Neutrophil (primary cell): ENCODE measurements around the gene KCNQ1.

Experiments used
- H3K27ac ChIP-seq: fragments of 200-600 bp; sonication (generic); 2 replicates; pipeline ENCODE4 v1.5.1; 2016; ENCODE audit warnings: mild to moderate bottlenecking, moderate library complexity
- H3K27me3 ChIP-seq: fragments of 200-600 bp; sonication (generic); 2 replicates; pipeline ENCODE4 v1.6.0; 2016; ENCODE audit warnings: mild to moderate bottlenecking
- H3K36me3 ChIP-seq: fragments of 200-600 bp; sonication (generic); 2 replicates; pipeline ENCODE4 v1.5.1; 2017
- H3K4me1 ChIP-seq, 2 experiments: fragments of 200-600 bp in 1 of 2; sonication (generic) in 1 of 2; 1 replicate in 1 of 2; 2 replicates in 1 of 2; pipeline versions ENCODE4 v1.5.1 to v1.6.1; 2013 to 2016; ENCODE audit warnings: low read depth in 1 of 2, low read length in 1 of 2, mild to moderate bottlenecking in 1 of 2, moderate library complexity in 1 of 2; ENCODE audit not compliant: control insufficient read depth in 1 of 2, insufficient read depth in 1 of 2
- H3K4me3 ChIP-seq, 2 experiments: fragments of 200-600 bp in 1 of 2; sonication (generic) in 1 of 2; 1 replicate in 1 of 2; 2 replicates in 1 of 2; pipeline ENCODE4 v1.5.1; 2013 to 2016; ENCODE audit warnings: low read depth in 1 of 2, low read length in 1 of 2, mild to moderate bottlenecking in 1 of 2, moderate library complexity in 1 of 2
- H3K9me3 ChIP-seq: fragments of 200-600 bp; sonication (generic); 2 replicates; pipeline ENCODE4 v1.5.1; 2016
- CTCF ChIP-seq: fragments of 200-600 bp; sonication (generic); IDR thresholded peaks from 2 replicates; pipeline ENCODE4 v1.5.1; 2016; ENCODE audit warnings: antibody characterized with exemption

KCNQ1 gene

GRCh38 chr11:2701230-2701629, 256.4 kb downstream of the KCNQ1 start:
- H3K27ac ChIP-seq: no peak overlapping the region
- H3K27me3 ChIP-seq: no peaks in the 10 kb centered on the region
- peaks cover 23 to 29% of the 10 kb centered on the region in 2 experiments for H3K4me1 ChIP-seq
- H3K4me3 ChIP-seq: peak overlapping the region in 1 of 2 experiments; percentile 62
- no peaks in the 10 kb centered on the region for H3K36me3 ChIP-seq
- no peak for TF ChIP-seq CTCF
- H3K9me3 ChIP-seq: no peaks in the 10 kb centered on the region

DNA sequence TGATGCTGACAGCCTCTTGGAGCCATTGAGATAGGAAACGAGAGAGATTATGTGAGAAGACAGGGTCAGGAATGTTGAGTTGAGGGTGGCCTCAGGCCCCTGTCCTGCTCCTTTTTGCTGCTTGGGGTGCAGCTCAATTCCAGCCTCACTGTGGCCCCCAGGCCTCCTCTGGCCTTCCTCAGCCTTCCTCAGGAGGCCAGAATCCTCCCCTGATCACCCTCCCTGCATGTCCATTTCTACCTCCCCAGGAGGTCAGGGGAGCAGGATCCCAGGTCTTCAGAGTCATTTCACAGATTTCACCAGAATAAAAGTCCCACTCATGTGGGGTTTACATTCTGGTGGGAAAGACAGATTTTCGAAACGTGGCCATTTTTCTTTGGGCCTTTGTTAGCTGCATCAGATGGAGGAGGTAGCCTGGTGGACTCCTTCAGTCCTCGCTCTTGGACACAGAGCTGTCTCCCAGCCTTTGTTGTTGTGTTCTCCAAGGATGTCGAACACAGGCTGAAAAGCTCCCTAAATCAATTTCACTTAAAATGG, 257.2 kb downstream of the KCNQ1 start:
- Histone ChIP-seq H3K9me3 (no peaks in the 10 kb centered on the region), H3K4me1 (peaks cover 23 to 29% of the 10 kb centered on the region in 2 experiments), H3K36me3 (no peaks in the 10 kb centered on the region), H3K27ac (no peak overlapping the region), H3K27me3 (no peaks in the 10 kb centered on the region), H3K4me3 (no peak overlapping the region)
- TF ChIP-seq CTCF: no peak

DNA sequence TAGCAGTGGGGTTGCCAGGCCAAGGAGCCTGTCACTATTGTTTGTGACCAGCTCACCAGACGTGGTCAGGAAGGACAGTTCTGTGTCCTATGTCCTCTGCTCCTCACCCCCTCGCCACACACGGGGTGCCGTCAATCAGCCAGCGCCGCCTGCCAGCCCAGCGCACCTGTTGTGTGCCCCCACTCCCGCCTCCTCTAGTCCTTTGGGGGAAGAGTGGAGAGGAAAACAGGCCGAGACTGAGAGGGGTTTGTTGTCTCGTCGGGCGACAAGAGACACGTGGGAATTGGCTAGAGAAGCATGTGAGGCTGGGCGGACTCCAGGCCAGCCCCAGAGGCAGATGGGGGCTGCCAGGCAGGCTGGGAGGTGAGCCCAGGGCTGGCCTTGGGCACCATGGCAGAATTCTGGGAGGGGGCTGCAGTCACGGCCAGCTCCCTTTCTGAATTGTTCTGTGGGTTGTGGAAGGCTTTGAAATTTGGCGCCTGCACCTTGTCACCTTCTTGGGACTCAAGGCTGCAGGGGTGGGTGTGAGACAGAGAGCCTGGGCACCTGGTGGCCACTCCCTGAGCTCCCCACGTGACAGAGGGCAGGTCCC, 258.1 kb downstream of the KCNQ1 start:
- H3K9me3 ChIP-seq: no peaks in the 10 kb centered on the region

DNA sequence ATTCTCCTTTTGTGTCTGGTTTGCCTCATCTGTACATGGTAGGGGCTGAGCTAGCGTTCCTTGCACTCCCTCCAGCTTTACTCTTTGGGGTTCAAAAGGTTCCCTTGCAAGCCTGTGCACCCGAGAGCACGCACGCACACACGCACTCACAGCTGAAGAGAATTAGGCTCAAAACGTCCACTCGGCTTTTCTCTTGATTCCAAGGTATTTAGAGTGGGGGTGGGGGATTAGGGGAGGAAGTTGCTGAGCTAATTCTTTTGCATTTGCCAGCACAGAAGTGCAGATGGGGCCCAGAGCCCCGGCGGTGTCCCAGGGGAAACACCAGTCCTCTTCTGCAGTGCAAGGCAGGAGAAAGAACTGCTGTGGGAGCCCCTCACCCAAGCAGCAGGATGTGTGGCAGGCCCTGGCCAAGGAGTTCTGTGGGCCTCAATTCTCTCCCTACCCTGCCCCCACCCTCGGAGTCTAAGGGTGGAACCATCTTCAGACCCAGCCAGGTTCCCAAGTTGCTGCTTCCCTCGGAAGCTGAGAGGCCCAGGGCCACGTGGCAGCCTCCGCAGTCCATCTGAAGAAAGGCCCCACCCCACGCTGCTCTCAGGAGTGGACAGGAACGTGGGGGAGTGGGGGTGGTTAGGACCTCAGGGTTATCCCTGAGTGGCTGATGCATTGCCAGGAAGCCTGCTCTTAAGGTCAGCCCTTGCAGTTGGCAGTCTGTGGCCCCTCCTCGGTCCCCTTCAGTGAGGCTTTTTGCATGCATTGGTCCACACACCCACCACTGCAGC, 258.7 kb downstream of the KCNQ1 start:
- H3K4me3 ChIP-seq: no peak overlapping the region
- no peak overlapping the region for H3K27ac ChIP-seq
- no peaks in the 10 kb centered on the region for H3K27me3 ChIP-seq
- no peaks in the 10 kb centered on the region for H3K36me3 ChIP-seq
- H3K9me3 ChIP-seq: no peaks in the 10 kb centered on the region
- peaks cover 15 to 19% of the 10 kb centered on the region in 2 experiments for H3K4me1 ChIP-seq
- TF ChIP-seq CTCF: no peak

More for the DNA sequence above, 258.1 kb downstream of the KCNQ1 start:
- H3K36me3 ChIP-seq: no peaks in the 10 kb centered on the region
- TF ChIP-seq CTCF: no peak
- H3K27ac ChIP-seq: no peak overlapping the region
- H3K4me3 ChIP-seq: no peak overlapping the region
- H3K27me3 ChIP-seq: no peaks in the 10 kb centered on the region
- H3K4me1 ChIP-seq: peaks cover 22 to 26% of the 10 kb centered on the region in 2 experiments

DNA sequence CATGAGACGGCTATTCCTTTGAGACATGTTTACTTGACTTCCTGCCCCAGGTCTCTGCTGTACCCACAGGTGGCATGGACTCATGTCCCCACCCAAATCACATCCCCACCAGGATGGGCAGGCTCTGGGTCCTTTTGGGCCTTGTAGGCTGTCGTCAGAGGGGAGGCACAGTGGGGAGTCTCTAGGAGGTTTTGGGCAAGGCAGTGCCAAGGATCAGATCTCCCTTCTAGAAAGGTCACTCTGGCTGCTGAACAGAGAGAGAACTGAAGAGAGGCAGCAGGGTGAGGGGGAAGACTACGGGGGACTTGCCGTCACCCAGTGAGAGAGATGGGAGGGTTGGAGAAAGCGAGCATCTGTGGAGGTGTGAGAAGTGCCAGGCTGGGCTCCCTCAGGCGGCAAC, 259.5 kb downstream of the KCNQ1 start:
- no peaks in the 10 kb centered on the region for H3K9me3 ChIP-seq
- H3K27ac ChIP-seq: no peak overlapping the region
- no peak overlapping the region for H3K4me3 ChIP-seq
- TF ChIP-seq CTCF: no peak
- no peaks in the 10 kb centered on the region for H3K27me3 ChIP-seq
- H3K36me3 ChIP-seq: no peaks in the 10 kb centered on the region
- peaks cover 8 to 12% of the 10 kb centered on the region in 2 experiments for H3K4me1 ChIP-seq
